Activated naive CD8-positive, alpha-beta T cell treated with anti-CD3 and anti-CD28 coated beads, Interleukin-2, amount 10 ng/mL, durations not matched to agents 7 days and 5 days (primary cell): ENCODE results near the gene ADCY5. TPM values are rescaled to one million over a fixed set of nuclear protein-coding genes. Genes with fewer than 3 reads are reported as not detected.

Experiments
- ATAC-seq: fragments of 150-1000 bp; cut with Tn5 transposase; one replicate; pipeline ENCODE4 v1.10.0; 2021; ENCODE audit warnings: low read depth, moderate library complexity
- POLR2A ChIA-PET: fragments of 350-600 bp; sonication (Branson Sonifier 250); formaldehyde crosslinking; loops from one replicate; lab custom pipeline; 2021; ENCODE audit warnings: antibody characterized with exemption; lab: Charles Lee
- DNase-seq: peaks from one replicate; pipeline ENCODE4 v3.0.0; 2021
- H3K27ac Mint-ChIP-seq: one replicate; pipeline ENCODE4 v1.8.0; 2022; ENCODE audit warnings: mild to moderate bottlenecking, mixed read lengths
- H3K27me3 Mint-ChIP-seq: one replicate; pipeline ENCODE4 v1.8.0; 2022; ENCODE audit warnings: mild to moderate bottlenecking, moderate library complexity, mixed read lengths
- H3K36me3 Mint-ChIP-seq: one replicate; pipeline ENCODE4 v1.8.0; 2021; ENCODE audit warnings: mild to moderate bottlenecking, mixed read lengths
- H3K4me1 Mint-ChIP-seq: one replicate; pipeline ENCODE4 v1.8.0; 2021; ENCODE audit warnings: mixed read lengths
- H3K4me3 Mint-ChIP-seq: one replicate; pipeline ENCODE4 v1.8.0; 2022; ENCODE audit warnings: mild to moderate bottlenecking, moderate library complexity, mixed read lengths
- H3K9me3 Mint-ChIP-seq: one replicate; pipeline ENCODE4 v1.8.0; 2021; ENCODE audit warnings: mixed read lengths
- total RNA-seq, 2 experiments: library from RNA; stranded (reverse); gene quantifications; one replicate each; pipeline ENCODE4 v1.2.3, GENCODE V29; 2021

Gene ADCY5
- total RNA-seq, 2 experiments from 2014 or later, result not detected

GRCh38 chr3:123311201-123311600 is 137.7 kb downstream of the ADCY5 start:
- no peaks in the 10 kb centered on the region for H3K36me3 Mint-ChIP-seq
- H3K4me1 Mint-ChIP-seq, result no peaks in the 10 kb centered on the region
- no peak for DNase-seq
- POLR2A ChIA-PET, result no interaction called here
- no peak overlapping the region for H3K4me3 Mint-ChIP-seq
- no peaks in the 10 kb centered on the region for H3K9me3 Mint-ChIP-seq
- peaks cover 6% of the 10 kb centered on the region for H3K27me3 Mint-ChIP-seq
- H3K27ac Mint-ChIP-seq, result no peak overlapping the region
- no peak for ATAC-seq

DNA sequence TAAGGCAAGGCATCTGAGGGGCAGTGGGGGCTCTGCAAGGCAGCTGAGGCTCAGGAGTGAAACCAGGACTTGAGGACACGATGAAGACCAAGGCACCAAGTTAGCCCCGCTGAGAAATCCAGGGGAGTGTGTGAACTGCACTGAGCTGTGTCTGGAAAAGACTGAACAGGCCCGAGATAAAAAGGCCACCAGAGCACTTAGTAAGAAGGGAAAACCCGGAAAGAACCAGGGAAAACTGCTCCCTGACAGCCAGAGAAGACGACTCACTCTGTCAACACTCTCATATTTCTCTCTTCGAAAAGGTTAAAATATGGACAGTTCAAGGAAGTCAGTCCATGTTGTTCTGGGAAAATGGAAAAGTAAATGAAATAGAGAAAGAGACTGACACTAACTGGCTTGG is 138.1 kb downstream of the ADCY5 start:
- H3K27me3 Mint-ChIP-seq, result peaks cover 8% of the 10 kb centered on the region
- no peak overlapping the region for H3K4me3 Mint-ChIP-seq
- ATAC-seq (no peak), DNase-seq (no peak)
- no peak overlapping the region for H3K27ac Mint-ChIP-seq
- no peaks in the 10 kb centered on the region for H3K36me3 Mint-ChIP-seq
- POLR2A ChIA-PET, result no interaction called here
- no peaks in the 10 kb centered on the region for H3K9me3 Mint-ChIP-seq
- no peaks in the 10 kb centered on the region for H3K4me1 Mint-ChIP-seq

GRCh38 chr3:123310186-123310585 is 138.7 kb downstream of the ADCY5 start:
- ATAC-seq (no peak), DNase-seq (no peak)
- Mint-ChIP-seq H3K4me3 (no peak overlapping the region), H3K27ac (no peak overlapping the region), H3K36me3 (no peaks in the 10 kb centered on the region), H3K9me3 (no peaks in the 10 kb centered on the region), H3K27me3 (peaks cover 8% of the 10 kb centered on the region), H3K4me1 (no peaks in the 10 kb centered on the region)
- POLR2A ChIA-PET, result no interaction called here

DNA sequence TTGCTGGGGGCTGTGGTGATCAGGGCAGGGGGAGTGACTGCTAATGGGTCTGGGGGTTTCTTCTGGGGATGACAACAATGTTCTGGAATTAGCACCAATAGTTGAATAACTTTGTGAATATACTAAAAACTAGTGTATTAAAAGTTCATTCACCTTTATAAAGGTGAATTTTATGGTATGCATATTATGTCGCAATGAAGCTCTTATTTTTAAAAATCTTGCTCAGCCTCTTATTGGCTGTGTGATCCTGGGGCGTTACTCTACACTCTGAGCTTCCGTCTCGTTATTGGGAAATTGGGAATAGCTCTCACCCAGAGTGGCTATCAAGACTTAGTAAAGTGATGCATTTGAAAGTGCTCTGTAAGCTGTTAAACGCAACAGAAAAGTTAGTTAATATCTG is 141.8 kb downstream of the ADCY5 start:
- H3K27me3 Mint-ChIP-seq, result peaks cover 6% of the 10 kb centered on the region
- DNase-seq (no peak), ATAC-seq (no peak)
- no peaks in the 10 kb centered on the region for H3K4me1 Mint-ChIP-seq
- no peak overlapping the region for H3K4me3 Mint-ChIP-seq
- POLR2A ChIA-PET, result interaction anchor here (0.6 kb wide), 1 partner anchor 1761 kb away, joined by 3 read pairs; the partner anchor contains the start of gene POLQ
- H3K27ac Mint-ChIP-seq, result no peak overlapping the region
- H3K36me3 Mint-ChIP-seq, result no peaks in the 10 kb centered on the region
- H3K9me3 Mint-ChIP-seq, result no peaks in the 10 kb centered on the region

GRCh38 chr3:123305192-123305591 is 143.7 kb downstream of the ADCY5 start:
- no peaks in the 10 kb centered on the region for H3K36me3 Mint-ChIP-seq
- H3K9me3 Mint-ChIP-seq, result no peaks in the 10 kb centered on the region
- no peak for DNase-seq
- no peaks in the 10 kb centered on the region for H3K4me1 Mint-ChIP-seq
- H3K27ac Mint-ChIP-seq, result no peak overlapping the region
- no peak for ATAC-seq
- peaks cover 2% of the 10 kb centered on the region for H3K27me3 Mint-ChIP-seq
- no peak overlapping the region for H3K4me3 Mint-ChIP-seq
- POLR2A ChIA-PET, result no interaction called here

DNA sequence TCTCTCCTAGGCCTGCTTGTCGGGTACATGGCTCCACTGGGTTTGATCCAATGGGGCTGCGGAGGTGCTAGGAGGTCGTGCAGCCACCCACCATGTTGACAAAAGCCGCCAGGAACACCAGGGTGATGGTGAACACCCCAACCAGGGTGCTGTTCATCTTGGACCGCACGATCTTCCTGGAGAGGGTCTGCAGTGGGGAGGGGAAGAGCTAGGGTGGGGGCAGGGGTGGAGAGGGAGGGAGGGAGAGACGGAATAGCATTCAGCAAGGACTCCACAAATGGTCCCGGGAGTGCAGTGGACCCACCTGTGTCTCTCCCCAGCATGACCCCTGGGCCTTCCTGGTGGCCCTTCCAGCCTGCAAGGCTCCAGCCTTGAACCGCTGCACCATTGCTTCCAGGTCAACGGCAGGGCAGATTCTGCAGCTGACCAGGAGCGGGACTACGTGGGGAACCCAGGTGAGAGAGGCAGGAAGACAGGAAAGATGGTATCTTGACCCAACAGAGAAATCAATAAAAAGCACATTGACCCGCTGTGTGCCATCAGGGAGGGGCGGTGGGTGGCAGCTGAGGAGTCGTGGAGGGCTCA is 144.8 kb downstream of the ADCY5 start:
- Mint-ChIP-seq H3K9me3 (no peaks in the 10 kb centered on the region), H3K36me3 (no peaks in the 10 kb centered on the region), H3K27ac (no peak overlapping the region), H3K27me3 (peaks cover 2% of the 10 kb centered on the region), H3K4me1 (no peaks in the 10 kb centered on the region), H3K4me3 (no peak overlapping the region)
- POLR2A ChIA-PET, result no interaction called here
- DNase-seq (no peak), ATAC-seq (no peak)

GRCh38 chr3:123302961-123303360 is 145.9 kb downstream of the ADCY5 start:
- ATAC-seq (no peak), DNase-seq (no peak)
- peaks cover 2% of the 10 kb centered on the region for H3K27me3 Mint-ChIP-seq
- no peak overlapping the region for H3K4me3 Mint-ChIP-seq
- H3K9me3 Mint-ChIP-seq, result no peaks in the 10 kb centered on the region
- POLR2A ChIA-PET, result no interaction called here
- H3K4me1 Mint-ChIP-seq, result no peaks in the 10 kb centered on the region
- no peak overlapping the region for H3K27ac Mint-ChIP-seq
- no peaks in the 10 kb centered on the region for H3K36me3 Mint-ChIP-seq

GRCh38 chr3:123301331-123302184 is 147.3 kb downstream of the ADCY5 start:
- ATAC-seq (no peak), DNase-seq (no peak)
- H3K27me3 Mint-ChIP-seq, result peaks cover 2% of the 10 kb centered on the region
- no peak overlapping the region for H3K4me3 Mint-ChIP-seq
- POLR2A ChIA-PET, result no interaction called here
- H3K27ac Mint-ChIP-seq, result no peak overlapping the region
- no peaks in the 10 kb centered on the region for H3K4me1 Mint-ChIP-seq
- H3K9me3 Mint-ChIP-seq, result no peaks in the 10 kb centered on the region
- H3K36me3 Mint-ChIP-seq, result no peaks in the 10 kb centered on the region

- H3K27me3 Mint-ChIP-seq, result no peaks in the 10 kb centered on the region
- no peaks in the 10 kb centered on the region for H3K4me1 Mint-ChIP-seq
- POLR2A ChIA-PET, result no interaction called here
- no peak overlapping the region for H3K4me3 Mint-ChIP-seq
- no peaks in the 10 kb centered on the region for H3K36me3 Mint-ChIP-seq
- DNase-seq (no peak), ATAC-seq (no peak)
- no peak overlapping the region for H3K27ac Mint-ChIP-seq
- H3K9me3 Mint-ChIP-seq, result no peaks in the 10 kb centered on the region
These were observed 148.3 kb downstream of the ADCY5 start for GRCh38 chr3:123300583-123300982.

DNA sequence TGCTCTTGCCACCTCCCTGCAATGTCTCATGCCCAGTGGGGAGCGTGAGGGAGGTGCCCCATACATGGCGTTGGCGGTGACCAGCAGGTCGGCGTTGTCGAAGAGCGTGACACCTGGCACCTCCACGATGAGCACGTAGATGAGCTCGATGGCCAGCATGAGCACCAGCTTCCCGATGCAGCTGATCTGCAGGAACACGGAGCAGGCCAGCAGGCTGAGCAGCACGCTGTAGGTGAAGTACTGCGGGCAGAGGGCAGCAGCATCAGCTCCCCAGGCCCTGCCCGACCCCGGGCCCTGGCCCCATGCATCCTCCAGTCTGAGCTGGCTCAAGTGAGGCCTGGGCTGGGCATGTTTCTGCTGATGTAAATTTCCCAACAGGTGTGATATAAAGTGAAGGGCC is 148.8 kb downstream of the ADCY5 start:
- Mint-ChIP-seq H3K4me3 (no peak overlapping the region), H3K27me3 (no peaks in the 10 kb centered on the region), H3K9me3 (no peaks in the 10 kb centered on the region), H3K27ac (no peak overlapping the region), H3K4me1 (no peaks in the 10 kb centered on the region), H3K36me3 (no peaks in the 10 kb centered on the region)
- DNase-seq (no peak), ATAC-seq (no peak)
- POLR2A ChIA-PET, result no interaction called here

- H3K4me1 Mint-ChIP-seq, result no peaks in the 10 kb centered on the region
- no peaks in the 10 kb centered on the region for H3K27me3 Mint-ChIP-seq
- no peak overlapping the region for H3K4me3 Mint-ChIP-seq
- no peaks in the 10 kb centered on the region for H3K9me3 Mint-ChIP-seq
- no peak for ATAC-seq
- no peak for DNase-seq
- POLR2A ChIA-PET, result no interaction called here
- no peaks in the 10 kb centered on the region for H3K36me3 Mint-ChIP-seq
- no peak overlapping the region for H3K27ac Mint-ChIP-seq
These were observed 149.3 kb downstream of the ADCY5 start for GRCh38 chr3:123299581-123299980.

- H3K27ac Mint-ChIP-seq, result no peak overlapping the region
- H3K9me3 Mint-ChIP-seq, result no peaks in the 10 kb centered on the region
- no peak overlapping the region for H3K4me3 Mint-ChIP-seq
- H3K4me1 Mint-ChIP-seq, result no peaks in the 10 kb centered on the region
- DNase-seq (no peak), ATAC-seq (no peak)
- no peaks in the 10 kb centered on the region for H3K27me3 Mint-ChIP-seq
- H3K36me3 Mint-ChIP-seq, result no peaks in the 10 kb centered on the region
- POLR2A ChIA-PET, result no interaction called here
These were observed 150.0 kb downstream of the ADCY5 start for GRCh38 chr3:123298903-123299302.

- DNase-seq (no peak), ATAC-seq (no peak)
- Mint-ChIP-seq H3K9me3 (no peaks in the 10 kb centered on the region), H3K4me3 (no peak overlapping the region), H3K4me1 (no peaks in the 10 kb centered on the region), H3K36me3 (no peaks in the 10 kb centered on the region), H3K27me3 (no peaks in the 10 kb centered on the region), H3K27ac (no peak overlapping the region)
- POLR2A ChIA-PET, result no interaction called here
These were observed 151.3 kb downstream of the ADCY5 start for GRCh38 chr3:123297627-123297899.

GRCh38 chr3:123296836-123297626 is 151.9 kb downstream of the ADCY5 start:
- Mint-ChIP-seq H3K4me3 (no peak overlapping the region), H3K27me3 (no peaks in the 10 kb centered on the region), H3K9me3 (no peaks in the 10 kb centered on the region), H3K36me3 (no peaks in the 10 kb centered on the region), H3K27ac (no peak overlapping the region), H3K4me1 (no peaks in the 10 kb centered on the region)
- DNase-seq (no peak), ATAC-seq (no peak)
- POLR2A ChIA-PET, result no interaction called here
